Vagina (tissue), 2 donors: Measurements from ENCODE around the gene DAPK3.

Experiments used
- CTCF ChIP-seq, 3 experiments: fragments of 450-650 bp in 2 of 3; fragments of 200-600 bp in 1 of 3; sonication (generic) in 1 of 3; IDR thresholded peaks; one replicate each; pipeline ENCODE4 v1.5.1; 2017 to 2019; ENCODE audit warnings: antibody characterized with exemption in 3 of 3, mild to moderate bottlenecking in 2 of 3, moderate library complexity in 2 of 3
- POLR2A ChIP-seq, 2 donors: fragments of 450-650 bp; IDR thresholded peaks; one replicate each; pipeline ENCODE4 v1.6.1; 2017; ENCODE audit warnings: antibody characterized with exemption in 2 of 2, mild to moderate bottlenecking in 2 of 2, moderate library complexity in 2 of 2
- POLR2AphosphoS5 ChIP-seq, 2 donors: sonication (generic); formaldehyde crosslinking; IDR thresholded peaks; one replicate each; pipeline ENCODE4 v1.9.0; 2017; ENCODE audit warnings: antibody characterized with exemption in 2 of 2, mild to moderate bottlenecking in 2 of 2, low read depth in 1 of 2; ENCODE audit not compliant: insufficient read depth in 1 of 2

GRCh38 chr19:3949294-3949693 is 21.6 kb downstream of the DAPK3 start:
- TF ChIP-seq CTCF (IDR thresholded peaks at IDR 0.05): no peak
- no peak for TF ChIP-seq POLR2A (IDR thresholded peaks at IDR 0.05)
- TF ChIP-seq POLR2AphosphoS5 (IDR thresholded peaks at IDR 0.05; ENCODE audit: insufficient read depth in 1 of 2, low read depth in 1 of 2): no peak
